ENCODE data around the gene TUBG1.
"Not testable (repeated sequence)": the region's sequence is repeated elsewhere in the genome, so short reads cannot be mapped to it uniquely, and the experiment has no call there.

GRCh38 chr17:42659932-42660274 lies 50.4 kb downstream of the TUBG1 start:
- not testable (repeated sequence) for TF ChIP-seq POLR2AphosphoS5 (IDR thresholded peaks at IDR 0.05); CTCF (IDR thresholded peaks at IDR 0.05 in 8 of 11, conservative IDR thresholded peaks at IDR 0.05 in 3 of 11); POLR2A (IDR thresholded peaks at IDR 0.05)

All from spleen (tissue), 7 donors.